ENCODE results near the gene SRRD.

The SRRD gene

DNA sequence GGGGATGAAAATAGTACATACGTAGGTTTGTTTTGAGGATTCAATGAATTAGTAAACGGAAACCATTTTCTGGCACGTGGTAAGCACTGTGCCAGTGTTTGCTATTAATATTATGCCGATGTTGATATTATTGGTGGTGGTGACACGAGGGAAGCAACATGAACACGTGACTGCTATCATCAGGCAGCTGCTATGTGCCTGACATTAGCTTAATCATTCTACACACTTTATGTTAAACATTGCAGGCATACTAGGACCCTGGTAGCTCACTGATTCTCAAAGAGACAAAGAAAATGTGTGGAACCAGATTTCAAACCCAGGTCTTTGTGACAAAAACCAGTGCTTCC lies 656 bp downstream of the SRRD start:
- peak; percentile 14 for DNase-seq

DNA sequence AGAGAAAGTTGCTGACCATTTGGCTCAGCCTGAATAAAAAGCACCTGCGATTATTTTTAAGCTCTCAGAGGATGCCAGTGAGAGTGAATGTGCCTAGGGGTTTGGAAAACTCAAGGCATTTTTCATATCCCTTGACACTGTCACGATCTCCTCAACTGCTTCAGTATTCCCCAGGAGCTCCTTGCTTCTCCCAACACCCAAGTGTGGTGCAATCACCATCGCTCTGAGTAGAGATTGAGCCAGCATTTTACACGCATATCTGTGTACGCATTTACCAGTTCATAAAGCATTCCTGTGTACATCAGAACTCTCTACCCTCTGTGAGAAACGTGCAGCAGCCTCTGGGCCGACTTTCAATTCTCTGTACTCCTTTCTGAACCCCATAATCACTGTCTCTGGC lies 1.3 kb downstream of the SRRD start:
- no peak for DNase-seq

DNA sequence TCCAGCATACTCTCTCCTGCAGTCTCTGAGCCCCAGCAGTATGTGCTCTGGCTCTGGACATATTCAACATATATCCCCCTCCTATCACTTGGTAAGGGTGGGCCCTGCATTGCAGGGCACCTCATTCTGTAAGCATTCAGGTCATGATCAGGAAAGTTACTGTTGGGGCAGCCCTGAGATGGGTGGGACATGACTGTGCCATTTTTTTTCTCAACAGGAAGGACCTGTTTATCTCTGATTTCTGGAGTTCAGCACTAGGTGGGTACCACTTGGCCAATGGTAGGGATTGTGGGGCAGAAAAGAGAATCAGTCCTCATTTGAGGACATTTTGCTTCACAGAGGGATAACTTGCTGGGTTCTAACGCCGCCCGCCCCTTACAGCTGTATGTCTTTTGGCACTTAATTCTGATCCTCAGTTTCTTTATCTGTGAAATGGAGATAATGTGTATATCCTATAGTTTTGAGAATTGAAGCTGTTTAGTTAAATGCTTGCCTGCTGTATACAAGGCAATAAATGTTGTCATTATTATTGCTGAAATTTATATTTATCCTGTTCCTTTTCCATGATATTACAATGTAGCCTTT lies 2.2 kb downstream of the SRRD start:
- DNase-seq = no peak

DNA sequence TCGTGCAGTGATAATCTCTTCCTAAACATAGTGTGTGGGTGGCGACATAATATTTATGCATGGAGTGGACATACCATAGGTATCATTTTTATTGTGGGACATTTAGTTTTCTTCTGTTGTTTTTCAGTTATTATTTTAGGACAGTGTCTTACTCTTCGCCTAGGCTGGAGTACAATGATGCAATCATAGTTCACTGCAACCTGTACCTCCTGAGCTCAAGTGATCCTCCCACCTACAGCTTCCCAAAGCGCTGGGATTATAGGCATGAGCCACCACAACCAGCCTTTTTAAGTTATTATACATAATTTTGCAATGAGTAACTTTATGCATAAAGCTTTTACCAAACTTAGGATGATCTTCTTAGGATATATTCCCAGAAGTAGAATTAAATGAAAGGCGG lies 2.7 kb downstream of the SRRD start:
- no peak for DNase-seq

DNA sequence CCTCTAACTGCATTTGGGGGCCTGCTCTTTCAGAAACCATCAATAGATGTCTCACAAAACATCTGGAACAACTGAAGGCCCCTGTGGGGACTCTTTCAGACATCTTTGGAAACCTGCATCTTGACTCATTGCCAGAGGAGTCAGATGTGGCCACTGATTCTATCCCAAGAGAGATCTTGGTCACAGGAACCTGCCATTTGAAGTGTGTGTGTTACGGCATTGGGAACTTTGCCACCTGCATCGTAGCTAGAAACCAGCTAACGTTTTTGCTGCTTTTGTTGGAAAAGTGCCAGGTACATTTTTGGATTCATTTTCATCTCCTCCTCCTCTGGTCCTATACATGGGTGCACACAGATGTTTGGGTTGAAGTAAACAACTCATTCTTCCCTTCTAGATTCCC lies 4.3 kb downstream of the SRRD start:
- no peak for DNase-seq

DNA sequence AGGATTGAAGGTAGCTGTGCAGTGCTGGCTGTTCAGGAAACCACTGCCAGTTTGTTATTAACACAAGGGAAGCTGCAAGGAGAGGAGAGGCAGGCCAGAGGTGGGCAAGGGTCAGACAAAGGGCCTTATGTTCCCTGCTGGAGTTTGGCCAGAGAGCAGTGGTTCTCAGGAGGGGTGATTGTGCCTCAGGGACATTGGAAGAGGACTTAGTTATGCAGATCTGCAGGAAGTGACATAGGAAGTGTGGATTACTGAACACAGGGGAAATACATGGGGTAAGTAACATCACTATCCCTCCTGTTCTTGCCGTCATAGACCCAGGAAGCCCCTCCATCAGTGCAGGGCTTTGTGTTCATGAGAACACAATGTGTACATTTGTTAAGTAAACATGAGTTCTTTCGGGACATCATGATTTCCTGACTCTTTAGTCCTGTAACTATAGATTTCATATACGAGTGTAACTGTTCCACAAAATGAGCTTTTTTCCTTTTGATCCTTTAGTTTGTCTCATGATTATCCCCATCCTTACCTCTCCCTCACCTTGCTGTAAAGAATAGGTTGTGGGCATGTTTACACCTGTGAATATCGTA lies 5.9 kb downstream of the SRRD start:
- DNase-seq = no peak

DNA sequence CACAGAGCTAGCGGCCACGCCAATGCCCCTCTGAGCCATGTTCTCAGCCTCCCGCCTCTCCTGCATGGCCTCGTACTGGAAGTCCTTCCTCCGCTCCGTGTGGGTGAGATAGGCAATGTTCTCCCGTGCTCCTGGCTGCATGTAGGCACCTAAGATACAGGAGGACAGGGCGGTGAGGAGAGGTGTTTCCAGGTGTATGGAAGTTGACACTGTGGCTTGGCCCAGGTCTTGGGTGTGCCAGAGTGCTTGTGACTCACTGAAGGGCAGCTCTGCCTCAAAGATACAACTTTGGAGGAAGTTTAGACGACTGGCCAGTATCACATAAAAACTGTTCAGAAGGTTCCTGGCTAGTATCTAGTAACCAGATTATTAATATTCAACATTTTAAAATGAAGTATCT lies 8.5 kb downstream of the SRRD start:
- no peak for DNase-seq

DNA sequence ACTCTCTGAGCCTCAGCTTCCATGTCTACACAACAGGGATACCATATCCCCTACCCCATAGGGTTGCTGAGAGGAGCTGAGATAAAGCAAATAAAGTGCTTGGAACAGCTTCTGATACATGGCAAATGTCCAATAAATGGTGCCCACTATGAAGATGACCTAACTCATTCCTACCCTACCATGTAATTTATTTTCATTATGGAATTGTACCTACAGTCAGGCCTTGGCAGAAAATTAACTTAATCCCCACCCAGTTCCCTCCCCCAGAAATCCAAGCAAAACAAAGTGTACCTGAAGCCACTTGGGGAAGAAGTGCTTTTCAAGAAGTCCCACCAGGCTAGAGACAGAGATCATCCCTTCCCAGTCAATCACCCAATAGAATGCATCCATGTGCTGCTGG lies 10.8 kb downstream of the SRRD start:
- DNase-seq = no peak

DNA sequence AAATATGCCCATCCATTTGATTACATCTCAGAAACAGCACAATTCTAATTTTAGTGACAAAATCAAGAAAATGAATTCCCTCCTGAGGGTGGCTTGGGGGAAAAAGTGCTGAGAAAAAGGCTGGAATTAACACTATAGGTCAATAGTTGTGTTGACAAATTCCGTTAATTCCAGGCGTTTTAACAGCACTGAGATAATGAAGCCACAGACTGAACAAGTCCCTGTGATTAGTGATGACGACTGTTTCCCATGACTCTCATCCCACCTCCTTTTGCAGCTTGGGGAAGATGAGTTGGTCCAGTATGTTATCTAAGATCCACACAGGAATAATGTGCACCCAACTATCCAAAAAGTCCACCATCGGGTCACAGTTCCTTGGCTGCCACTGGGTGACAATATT lies 12.8 kb downstream of the SRRD start:
- no peak for DNase-seq

DNA sequence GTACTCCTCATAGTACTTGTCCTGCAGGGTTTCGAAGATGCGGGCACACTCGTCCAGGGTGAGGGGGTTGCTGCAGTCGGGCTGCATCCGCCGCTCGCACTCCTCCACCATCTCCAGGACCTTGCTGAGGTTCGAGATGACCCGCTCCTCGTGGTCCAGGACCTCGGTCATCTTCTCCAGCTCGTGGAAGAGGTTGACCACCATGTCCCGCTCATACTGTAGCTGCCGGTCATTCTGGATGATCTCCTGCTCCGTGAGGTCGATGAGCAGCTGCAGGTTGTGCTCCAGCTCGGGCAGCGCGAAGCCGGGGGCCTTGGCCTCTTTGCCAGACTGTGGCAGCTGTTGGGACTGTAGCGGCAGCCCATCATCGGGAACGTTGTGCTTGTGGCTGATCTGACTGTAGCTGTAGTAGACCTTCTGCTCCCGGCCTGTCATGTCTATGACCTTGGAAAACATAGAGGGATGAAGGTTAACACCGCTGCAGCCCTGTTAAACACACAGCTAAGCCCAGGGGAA lies 15.6 kb downstream of the SRRD start:
- DNase-seq = no peak

DNA sequence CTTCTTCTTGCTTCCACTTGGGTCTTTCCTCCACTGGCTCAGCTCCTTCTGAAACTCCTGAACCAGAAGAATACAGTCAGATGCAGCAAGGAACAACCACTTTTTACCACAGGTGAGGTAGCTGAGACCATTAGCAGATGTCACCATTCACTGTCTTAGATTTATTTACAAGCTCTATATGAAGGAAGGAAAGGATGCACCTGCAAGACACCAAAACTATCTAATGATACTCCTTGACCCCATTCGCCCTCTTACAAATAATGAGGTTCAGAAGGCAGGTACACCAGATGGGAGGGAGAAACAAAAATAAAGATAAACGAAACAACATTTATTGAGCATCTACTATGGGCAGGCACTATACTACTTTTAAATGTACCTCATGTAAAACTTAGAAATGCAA lies 18.3 kb downstream of the SRRD start:
- DNase-seq = no peak

DNA sequence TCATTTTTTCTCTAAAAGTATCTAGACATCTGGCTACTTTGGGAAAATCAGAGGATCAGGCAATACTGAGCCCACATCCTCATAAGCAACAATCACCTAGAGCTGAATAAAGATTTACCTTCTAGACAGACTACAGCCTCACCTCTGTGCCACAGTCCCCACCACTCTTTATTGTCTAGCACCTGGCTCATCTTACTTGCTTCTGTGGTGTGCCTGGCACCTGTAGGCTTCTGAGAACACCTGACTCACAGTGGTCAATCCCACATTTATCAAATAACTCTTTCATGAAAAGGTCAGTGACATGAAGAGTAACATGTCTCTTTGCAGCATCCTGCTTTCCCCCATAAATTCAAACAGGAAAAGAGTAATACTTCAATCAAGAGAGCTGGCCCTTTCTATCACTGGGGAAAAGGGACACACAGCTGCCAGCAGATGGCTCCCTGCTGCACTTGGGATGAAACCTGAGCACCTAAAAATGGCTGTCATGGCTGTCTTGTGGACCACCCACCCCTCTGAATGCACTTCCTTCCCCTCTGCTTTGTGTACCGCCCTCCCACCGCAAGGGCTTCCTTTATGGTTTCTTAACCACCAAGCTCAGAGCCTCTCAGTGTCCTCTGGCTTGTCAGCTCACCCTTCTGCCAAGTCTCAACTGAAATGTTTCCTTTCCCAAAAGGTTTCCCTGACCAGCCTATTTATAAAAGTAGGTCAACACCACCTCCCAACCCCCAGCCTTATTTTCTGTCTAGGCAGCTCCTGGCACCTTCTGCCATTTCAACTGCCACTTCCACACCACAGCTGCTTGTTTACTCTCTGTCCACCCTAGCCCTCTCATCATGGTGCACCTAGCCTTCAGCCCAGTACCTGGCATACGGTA lies 19.2 kb downstream of the SRRD start:
- peak; percentile 53 for DNase-seq

DNA sequence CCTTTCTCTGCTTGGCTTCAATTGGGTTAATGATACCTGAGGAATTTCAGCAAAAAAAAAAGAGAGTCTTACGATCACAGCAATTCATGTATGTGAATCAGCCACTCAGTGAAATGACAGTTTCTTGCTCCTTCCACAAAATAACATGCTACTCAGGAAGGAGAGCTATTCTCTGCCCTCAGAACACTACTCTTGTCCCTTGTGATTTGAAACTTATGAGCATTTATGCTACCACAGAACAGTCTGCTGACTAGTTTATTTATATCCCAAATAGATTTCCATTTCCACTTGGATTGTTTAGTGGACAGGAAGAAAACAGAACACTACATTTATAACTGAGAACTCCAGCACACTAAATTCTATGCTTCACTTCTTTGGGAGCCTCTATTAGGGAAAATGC lies 20.1 kb downstream of the SRRD start:
- no peak for DNase-seq

DNA sequence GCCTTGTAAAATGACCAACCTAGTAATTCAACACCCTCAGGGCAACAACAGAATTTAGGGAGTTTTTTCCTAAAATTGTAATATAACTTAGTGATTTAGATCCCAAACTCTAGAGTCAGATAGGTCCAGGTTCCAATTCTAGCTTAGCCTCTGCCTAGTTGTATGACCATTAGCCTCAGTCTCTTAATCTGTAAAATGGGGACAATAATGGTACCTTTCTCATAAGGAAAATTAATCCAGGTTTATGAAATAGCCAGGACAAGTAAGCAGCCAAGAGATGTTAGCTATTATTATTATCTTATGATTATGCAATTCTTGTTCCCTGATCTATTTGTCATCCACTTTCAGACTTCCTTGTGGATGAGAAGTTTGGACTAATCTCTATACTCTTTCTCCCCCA lies 24.5 kb downstream of the SRRD start:
- DNase-seq = no peak

DNA sequence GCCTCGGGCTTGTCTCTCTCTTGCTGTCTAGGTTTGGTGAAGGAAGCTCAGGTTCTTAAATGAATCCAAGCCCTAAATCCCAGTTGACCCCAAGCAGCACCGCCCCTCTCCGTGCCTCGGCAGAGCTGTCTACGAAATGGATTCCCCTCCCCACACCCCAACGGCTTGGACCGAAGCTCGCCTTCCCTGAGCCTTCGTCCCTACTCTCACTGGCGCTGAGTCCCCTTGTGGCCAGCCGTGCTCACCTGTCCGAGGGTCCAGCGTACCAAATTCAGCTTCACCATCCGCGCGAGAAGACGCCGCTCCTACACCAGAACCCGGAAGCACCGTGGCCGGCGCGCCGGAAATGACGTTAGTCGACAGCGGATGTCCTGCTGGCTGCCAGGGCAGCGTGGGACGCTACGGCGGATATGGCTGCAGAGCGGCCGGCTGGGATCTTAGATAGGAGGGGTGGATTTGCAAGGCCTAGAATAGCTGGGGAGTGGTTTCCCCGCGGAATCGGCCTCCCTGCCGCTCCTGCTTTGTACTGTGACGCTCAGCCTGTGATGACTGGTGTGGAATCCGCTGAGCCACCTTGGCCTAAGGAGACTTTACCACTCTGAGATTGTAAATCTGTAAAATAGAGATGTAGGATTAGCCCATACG lies 28.6 kb downstream of the SRRD start, which contains the start of gene TFIP11:
TSS of gene TFIP11 (minus strand) at position 325 of the 645 bp plus-strand sequence. CDS start 2,201 bp downstream, outside the sequence.
- peak; percentile 90 for DNase-seq

DNA sequence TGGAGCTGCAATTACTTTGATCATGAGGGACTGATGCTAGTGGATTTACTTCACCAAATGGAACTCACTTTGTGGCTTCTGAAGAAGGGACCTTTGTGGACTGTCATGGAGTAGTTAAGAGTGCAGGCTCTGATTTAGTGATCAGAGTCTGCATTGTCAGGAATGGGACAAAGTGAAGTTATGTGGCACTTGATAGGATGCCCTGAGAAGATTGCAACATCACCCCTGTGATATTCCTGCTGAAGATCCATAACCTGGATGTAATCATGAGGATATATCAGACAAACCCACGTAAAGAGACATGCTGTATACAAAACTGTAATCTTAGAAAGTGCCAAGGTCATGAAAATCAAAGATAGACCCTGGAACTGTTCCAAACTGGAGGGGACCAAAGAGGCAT lies 30.2 kb downstream of the SRRD start:
- DNase-seq = no peak

DNA sequence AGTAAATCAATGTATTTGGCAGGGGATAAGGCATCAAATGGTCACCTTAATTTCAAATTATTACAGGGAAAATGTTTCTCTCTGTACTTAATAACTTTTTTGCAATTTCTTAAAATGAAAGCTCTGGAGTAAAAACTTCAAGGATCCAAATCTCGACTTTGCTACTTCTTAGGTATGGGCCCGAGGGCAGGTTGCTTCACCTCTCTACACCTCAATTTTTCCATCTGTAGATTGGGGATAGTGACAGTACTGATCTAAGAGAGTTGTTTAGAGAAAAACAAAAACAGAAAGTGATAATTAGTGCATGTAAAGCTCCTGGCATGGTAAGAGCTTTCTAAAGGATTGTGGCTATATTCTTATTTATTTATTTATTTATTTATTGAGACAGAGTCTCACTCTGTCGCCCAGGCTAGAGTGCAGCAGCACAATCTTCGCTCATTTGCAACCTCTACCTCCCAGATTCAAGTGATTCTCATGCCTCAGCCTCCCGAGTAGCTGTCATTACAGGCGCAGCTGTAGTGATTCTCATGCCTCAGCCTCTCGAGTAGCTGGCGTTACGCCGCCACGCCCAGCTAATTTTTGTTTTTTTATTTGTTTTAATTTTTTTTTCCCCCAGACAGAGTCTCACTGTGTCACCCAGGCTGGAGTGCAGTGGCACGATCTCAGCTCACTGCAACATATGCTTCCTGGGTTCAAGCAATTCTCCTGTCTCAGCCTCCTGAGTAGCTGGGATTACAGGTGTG lies 30.9 kb downstream of the SRRD start:
- DNase-seq = no peak

DNA sequence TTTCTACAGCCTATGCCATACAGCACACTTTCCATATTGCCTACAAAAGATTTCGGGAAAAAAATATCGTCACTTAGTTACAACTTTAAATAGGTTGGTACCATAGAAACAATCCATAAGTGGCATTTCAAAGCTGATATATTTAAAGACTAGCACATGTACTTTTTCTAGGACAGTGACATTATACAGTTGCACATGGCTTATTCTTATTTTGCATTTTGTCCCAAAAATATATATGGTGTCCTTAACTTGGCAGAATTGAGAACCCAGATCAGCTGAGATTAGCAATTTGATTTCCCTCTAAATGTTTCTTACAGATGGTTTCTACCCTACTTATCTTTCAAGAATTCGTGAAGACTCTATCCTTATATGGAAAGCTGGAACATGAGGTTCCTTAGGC lies 32.3 kb downstream of the SRRD start:
- no peak for DNase-seq

DNA sequence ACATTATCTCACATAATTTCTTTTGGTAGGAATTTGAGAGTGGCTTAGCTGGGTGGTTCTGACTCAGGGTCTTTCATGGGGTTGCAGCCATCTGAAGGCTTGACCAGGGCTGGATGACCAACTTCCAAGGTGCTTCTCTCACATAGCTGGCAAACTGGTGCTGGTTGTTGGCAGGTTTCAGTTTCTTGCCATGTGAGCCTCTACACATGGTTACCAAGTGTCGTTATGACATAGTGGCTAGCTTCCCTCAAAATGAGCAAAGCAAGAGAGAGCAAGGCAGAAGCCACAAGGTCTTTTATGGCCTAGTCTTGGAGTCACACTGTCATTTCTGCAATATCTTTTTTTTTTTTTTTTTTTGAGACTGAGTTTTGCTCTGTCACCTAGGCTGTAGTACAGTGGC lies 32.8 kb downstream of the SRRD start:
- no peak for DNase-seq

DNA sequence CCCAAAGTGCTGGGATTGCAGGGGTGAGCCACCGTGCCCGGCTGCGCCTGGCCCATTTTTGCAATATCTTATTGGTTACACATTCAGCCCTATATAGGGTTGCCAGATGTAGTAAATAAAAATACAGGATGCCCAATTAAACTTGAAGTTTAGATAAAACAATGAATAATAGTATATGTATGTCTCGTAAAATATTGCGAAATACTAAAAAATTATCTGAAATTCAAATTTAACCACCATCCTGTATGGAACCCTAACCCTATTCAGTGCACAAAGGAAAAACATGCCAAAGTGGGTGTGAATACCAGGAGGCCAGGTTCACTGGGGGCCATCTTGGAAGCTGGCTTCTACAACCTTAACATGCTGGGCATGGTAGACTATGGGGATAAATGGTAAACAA lies 33.8 kb downstream of the SRRD start:
- DNase-seq = no peak

DNA sequence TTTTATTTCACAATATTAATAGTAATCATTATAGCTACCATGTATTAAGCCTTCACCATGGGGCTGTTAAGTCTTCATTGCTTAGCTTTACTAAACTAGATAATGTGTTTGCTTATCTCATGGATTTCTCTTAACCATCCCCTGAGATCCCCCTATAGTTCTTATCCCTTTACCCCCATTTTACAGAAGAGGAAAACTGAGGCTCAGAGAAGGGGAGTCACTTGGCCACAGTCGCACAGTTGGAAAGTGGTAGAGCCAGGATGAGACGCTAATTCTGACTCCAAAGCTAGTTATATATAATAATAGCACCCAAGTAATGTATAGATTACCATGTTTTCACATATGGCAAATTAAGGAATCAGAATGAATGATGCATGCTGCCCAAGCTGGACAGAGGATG lies 38.3 kb downstream of the SRRD start:
- no peak for DNase-seq

DNA sequence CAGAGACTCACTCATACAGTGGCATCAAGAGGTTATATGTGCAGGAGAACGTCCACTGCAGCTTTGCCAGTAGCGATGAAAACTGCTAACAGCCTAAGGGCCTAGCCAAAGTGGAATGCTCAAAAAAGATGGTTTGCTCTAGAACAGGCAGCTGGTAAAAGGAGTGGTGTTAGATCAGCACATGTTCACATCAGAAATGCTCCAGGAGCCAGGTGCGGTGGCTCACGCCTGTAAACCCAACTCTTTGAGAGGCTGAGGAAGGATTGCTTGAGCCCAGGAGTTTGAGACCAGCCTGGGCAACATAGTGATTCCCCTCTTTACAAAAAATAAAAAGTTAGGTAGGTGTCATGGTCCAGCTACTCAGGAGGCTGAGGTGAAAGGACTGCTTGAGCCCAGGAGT lies 38.9 kb downstream of the SRRD start:
- DNase-seq = no peak

DNA sequence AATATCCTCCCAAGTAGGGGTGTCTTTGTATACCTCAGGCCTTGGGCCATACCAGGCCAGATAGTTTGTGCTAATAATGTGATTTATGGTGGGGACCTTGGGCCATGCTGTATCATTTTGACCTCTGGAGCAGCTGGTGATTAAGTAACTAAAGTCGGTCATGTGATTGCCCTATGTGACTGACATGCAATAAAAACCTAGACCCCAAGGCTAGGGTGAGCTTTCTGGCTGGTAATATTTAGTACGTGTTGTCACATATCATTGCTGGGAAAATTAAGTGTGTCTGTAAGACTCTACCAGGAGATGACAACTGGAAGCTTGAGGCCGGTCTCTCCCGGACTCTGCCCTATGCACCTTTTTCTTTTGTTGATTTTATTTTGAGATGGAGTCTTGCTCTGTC lies 41.2 kb downstream of the SRRD start:
- DNase-seq = no peak

Data from fibroblast of skin of right biceps (primary cell).